ENCODE results near the gene FHL3. TPM values are rescaled to one million over a fixed set of nuclear protein-coding genes. Genes with fewer than 3 reads are reported as not detected.

The FHL3 gene
- total RNA-seq, 1 experiment from 2014 or later: 11.8 TPM

- H3K9me3 ChIP-seq: no peaks in the 10 kb centered on the region
- no peaks in the 10 kb centered on the region for H3K36me3 ChIP-seq (ENCODE audit: control insufficient read depth, insufficient read depth, low read length)
- ChIA-PET POLR2A (interaction anchor here (0.5 kb wide), 1 partner anchor 1902 kb away, joined by 7 read pairs; no protein-coding TSS in a partner anchor), CTCF (no interaction called here)
- no peak overlapping the region for H3K4me3 ChIP-seq (ENCODE audit: low read depth, low read length)
- DNase-seq: no peak
- BruUV-seq (replicated peaks): no TSS peak
- H3K4me3 Mint-ChIP-seq (ENCODE audit: unreplicated experiment): no peak overlapping the region
- no peaks in the 10 kb centered on the region for H3K27me3 Mint-ChIP-seq (ENCODE audit: insufficient read depth, unreplicated experiment)
- no peak overlapping the region for H3K27ac Mint-ChIP-seq (ENCODE audit: unreplicated experiment)
- no peaks in the 10 kb centered on the region for H3K27me3 ChIP-seq (replicated peaks; ENCODE audit: control insufficient read depth, insufficient read depth, low read length)
- H3K4me1 Mint-ChIP-seq (ENCODE audit: low read depth, unreplicated experiment): no peaks in the 10 kb centered on the region
- TF ChIP-seq, protein P1, sequence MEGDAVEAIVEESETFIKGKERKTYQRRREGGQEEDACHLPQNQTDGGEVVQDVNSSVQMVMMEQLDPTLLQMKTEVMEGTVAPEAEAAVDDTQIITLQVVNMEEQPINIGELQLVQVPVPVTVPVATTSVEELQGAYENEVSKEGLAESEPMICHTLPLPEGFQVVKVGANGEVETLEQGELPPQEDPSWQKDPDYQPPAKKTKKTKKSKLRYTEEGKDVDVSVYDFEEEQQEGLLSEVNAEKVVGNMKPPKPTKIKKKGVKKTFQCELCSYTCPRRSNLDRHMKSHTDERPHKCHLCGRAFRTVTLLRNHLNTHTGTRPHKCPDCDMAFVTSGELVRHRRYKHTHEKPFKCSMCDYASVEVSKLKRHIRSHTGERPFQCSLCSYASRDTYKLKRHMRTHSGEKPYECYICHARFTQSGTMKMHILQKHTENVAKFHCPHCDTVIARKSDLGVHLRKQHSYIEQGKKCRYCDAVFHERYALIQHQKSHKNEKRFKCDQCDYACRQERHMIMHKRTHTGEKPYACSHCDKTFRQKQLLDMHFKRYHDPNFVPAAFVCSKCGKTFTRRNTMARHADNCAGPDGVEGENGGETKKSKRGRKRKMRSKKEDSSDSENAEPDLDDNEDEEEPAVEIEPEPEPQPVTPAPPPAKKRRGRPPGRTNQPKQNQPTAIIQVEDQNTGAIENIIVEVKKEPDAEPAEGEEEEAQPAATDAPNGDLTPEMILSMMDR (IDR thresholded peaks at IDR 0.05; ENCODE audit: insufficient read depth in 1 of 2, low read depth in 1 of 2, low read length in 1 of 2, severe bottlenecking in 1 of 2, unreplicated experiment in 1 of 2): no peak
- peaks cover 10% of the 10 kb centered on the region for H3K36me3 Mint-ChIP-seq (ENCODE audit: insufficient read depth, unreplicated experiment)
- intact Hi-C loops (cut with micrococcal nuclease; ENCODE audit: unreplicated experiment): no loop called here
- no peaks in the 10 kb centered on the region for H3K9me3 Mint-ChIP-seq (ENCODE audit: unreplicated experiment)
- no peaks in the 10 kb centered on the region for H3K4me1 ChIP-seq
These were observed 25.5 kb upstream of the FHL3 start for GRCh38 chr1:38030596-38031512.

DNA sequence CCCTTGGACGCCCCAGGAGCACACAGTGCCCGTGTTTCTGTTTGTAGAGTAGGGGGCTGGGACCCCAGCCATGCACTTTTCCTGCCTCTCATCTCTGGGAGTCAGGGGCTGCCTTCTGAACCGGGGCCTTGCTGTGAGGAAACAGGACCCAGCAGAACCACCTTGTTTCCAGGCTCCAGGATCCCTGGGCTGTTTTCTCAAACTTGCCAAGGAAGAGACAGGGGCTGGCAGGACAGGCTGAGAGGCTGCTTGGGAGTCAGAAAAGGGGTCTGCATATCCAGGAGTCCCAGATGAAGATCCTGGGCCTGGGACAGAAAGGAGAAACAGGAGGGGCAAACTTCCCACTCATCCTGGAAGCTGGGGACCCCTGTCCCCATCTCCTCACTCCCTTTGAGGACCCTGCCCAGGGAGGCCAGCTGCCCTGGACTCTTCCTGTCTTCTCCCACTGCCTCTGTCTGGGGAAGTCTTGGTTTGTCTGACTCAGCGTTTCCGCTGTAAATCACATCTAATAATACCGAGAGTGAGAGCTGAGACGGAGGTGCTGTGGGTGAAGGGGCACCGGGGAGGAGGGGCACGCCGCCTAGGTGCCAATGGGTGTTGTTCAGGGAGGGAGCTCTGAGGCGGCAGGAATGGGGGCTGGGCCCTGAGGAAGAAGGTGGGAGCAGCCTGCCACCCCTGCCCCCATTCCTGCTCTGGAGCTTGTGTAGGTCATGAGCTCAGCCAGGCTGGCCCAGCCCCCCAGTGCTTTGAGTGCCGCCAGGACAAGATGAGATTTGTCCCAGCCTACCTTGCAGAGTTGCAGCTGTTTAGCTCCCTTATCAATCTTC is 24.6 kb upstream of the FHL3 start:
- BruUV-seq (replicated peaks): no TSS peak
- ChIA-PET POLR2A (interaction anchor here (0.5 kb wide), 1 partner anchor 1901 kb away, joined by 7 read pairs; no protein-coding TSS in a partner anchor), CTCF (no interaction called here)
- Mint-ChIP-seq H3K9me3 (ENCODE audit: unreplicated experiment) (no peaks in the 10 kb centered on the region), H3K27ac (ENCODE audit: unreplicated experiment) (no peak overlapping the region), H3K27me3 (ENCODE audit: insufficient read depth, unreplicated experiment) (no peaks in the 10 kb centered on the region), H3K4me1 (ENCODE audit: low read depth, unreplicated experiment) (no peaks in the 10 kb centered on the region), H3K4me3 (ENCODE audit: unreplicated experiment) (no peak overlapping the region), H3K36me3 (ENCODE audit: insufficient read depth, unreplicated experiment) (peaks cover 19% of the 10 kb centered on the region)
- no peak overlapping the region for H3K4me3 ChIP-seq (ENCODE audit: low read depth, low read length)
- no peaks in the 10 kb centered on the region for H3K9me3 ChIP-seq
- no peaks in the 10 kb centered on the region for H3K4me1 ChIP-seq
- DNase-seq: no peak
- intact Hi-C loops (cut with micrococcal nuclease; ENCODE audit: unreplicated experiment): loop anchor here (5.0 kb wide), 2 partner anchors 372 to 807 kb away; no protein-coding TSS in a partner anchor
- H3K36me3 ChIP-seq (ENCODE audit: control insufficient read depth, insufficient read depth, low read length): no peaks in the 10 kb centered on the region
- no peaks in the 10 kb centered on the region for H3K27me3 ChIP-seq (replicated peaks; ENCODE audit: control insufficient read depth, insufficient read depth, low read length)
- TF ChIP-seq, protein P1 (IDR thresholded peaks at IDR 0.05; ENCODE audit: insufficient read depth in 1 of 2, low read depth in 1 of 2, low read length in 1 of 2, severe bottlenecking in 1 of 2, unreplicated experiment in 1 of 2): no peak

DNA sequence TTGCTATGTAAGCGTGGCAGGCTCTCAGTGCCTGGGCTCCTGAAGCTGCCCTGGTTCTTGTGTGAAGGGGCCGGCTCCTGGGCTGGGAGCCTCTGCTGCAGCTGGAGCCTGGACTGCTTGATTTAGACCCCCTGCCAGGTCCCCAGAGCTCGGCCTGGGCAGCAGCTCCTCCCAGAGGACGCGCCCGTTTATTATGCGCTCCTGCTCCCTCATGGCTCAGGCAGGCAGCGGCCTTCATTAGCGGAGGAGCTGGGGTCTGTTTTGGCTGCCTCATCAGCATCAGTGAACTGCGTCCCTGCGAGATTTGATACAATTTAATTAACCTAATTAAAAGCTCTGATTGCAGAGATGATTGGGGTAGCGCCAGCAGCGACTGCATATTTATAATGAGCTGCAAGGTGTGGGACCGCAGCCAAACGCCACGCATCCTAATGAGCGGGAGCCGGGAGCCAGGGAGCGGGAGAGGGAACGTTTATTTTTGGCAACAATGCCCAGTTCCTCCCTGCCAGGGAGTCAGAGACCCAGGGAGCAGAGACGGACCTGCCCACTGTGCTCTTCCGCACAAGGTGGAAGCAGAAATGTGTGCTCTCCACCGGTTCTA is 23.9 kb upstream of the FHL3 start:
- Mint-ChIP-seq H3K36me3 (ENCODE audit: insufficient read depth, unreplicated experiment) (peaks cover 22% of the 10 kb centered on the region), H3K27ac (ENCODE audit: unreplicated experiment) (no peak overlapping the region), H3K4me1 (ENCODE audit: low read depth, unreplicated experiment) (no peaks in the 10 kb centered on the region), H3K27me3 (ENCODE audit: insufficient read depth, unreplicated experiment) (no peaks in the 10 kb centered on the region), H3K9me3 (ENCODE audit: unreplicated experiment) (no peaks in the 10 kb centered on the region), H3K4me3 (ENCODE audit: unreplicated experiment) (no peak overlapping the region)
- H3K27me3 ChIP-seq (replicated peaks; ENCODE audit: control insufficient read depth, insufficient read depth, low read length): no peaks in the 10 kb centered on the region
- no peaks in the 10 kb centered on the region for H3K9me3 ChIP-seq
- no peak overlapping the region for H3K4me3 ChIP-seq (ENCODE audit: low read depth, low read length)
- TF ChIP-seq, protein P1 (IDR thresholded peaks at IDR 0.05; ENCODE audit: insufficient read depth in 1 of 2, low read depth in 1 of 2, low read length in 1 of 2, severe bottlenecking in 1 of 2, unreplicated experiment in 1 of 2): no peak
- ChIA-PET CTCF (no interaction called here), POLR2A (no interaction called here)
- no TSS peak for BruUV-seq (replicated peaks)
- H3K36me3 ChIP-seq (ENCODE audit: control insufficient read depth, insufficient read depth, low read length): no peaks in the 10 kb centered on the region
- H3K4me1 ChIP-seq: no peaks in the 10 kb centered on the region
- no peak for DNase-seq
- intact Hi-C loops (cut with micrococcal nuclease; ENCODE audit: unreplicated experiment): loop anchor here (5.0 kb wide), 2 partner anchors 373 to 808 kb away; no protein-coding TSS in a partner anchor
